Lower lobe of right lung (tissue), 2 donors: Measurements from ENCODE around the gene MPV17L. TPM values are rescaled to one million over a fixed set of nuclear protein-coding genes. Genes with fewer than 3 reads are reported as not detected.
"Not testable (repeated sequence)": the region's sequence is repeated elsewhere in the genome, so short reads cannot be mapped to it uniquely, and the experiment has no call there.

Experiments
- ATAC-seq, 2 donors: fragments of 200-7000 bp; cut with Tn5 transposase; one replicate each; pipeline ENCODE4 v1.9.1; 2020 to 2022; ENCODE audit warnings: mild to moderate bottlenecking in 2 of 2, moderate library complexity in 2 of 2
- DNase-seq: peaks from one replicate; pipeline ENCODE4 v3.0.0-alpha.2; 2020
- H3K27ac ChIP-seq: fragments of 200-600 bp; one replicate; pipeline ENCODE4 v1.8.0; 2022
- H3K27me3 ChIP-seq: fragments of 200-600 bp; one replicate; pipeline ENCODE4 v1.8.0; 2022; ENCODE audit warnings: low read depth
- H3K36me3 ChIP-seq: fragments of 200-600 bp; one replicate; pipeline ENCODE4 v1.8.0; 2022; ENCODE audit warnings: mild to moderate bottlenecking
- H3K4me1 ChIP-seq: fragments of 200-600 bp; one replicate; pipeline ENCODE4 v1.8.0; 2022
- H3K4me3 ChIP-seq: fragments of 200-600 bp; one replicate; pipeline ENCODE4 v1.8.0; 2022; ENCODE audit warnings: mild to moderate bottlenecking
- H3K9me3 ChIP-seq: fragments of 200-600 bp; one replicate; pipeline ENCODE4 v1.8.0; 2022
- intact Hi-C: fragments of 100-400 bp; cut with DNase I; formaldehyde crosslinking; loops from one replicate; pipeline ENCODE4 v1.11.0; 2022
- total RNA-seq: library from RNA; stranded (reverse); fragmentation: NEBNext Ultra II Directional; extraction: Animal tissue kit (Norgen Biotek cat#: 25700); gene quantifications from one replicate; pipeline ENCODE4 v1.2.1, GENCODE V29; 2021
- TF ChIP-seq, protein P1 (sequence below): fragments of 200-600 bp; IDR thresholded peaks from one replicate; pipeline ENCODE4 v1.8.0; 2022; ENCODE audit warnings: antibody characterized with exemption, mild to moderate bottlenecking
- donor health status: DM: no; HTN: yes; CAD: no; lungs with severe emphysema.

The MPV17L gene
- total RNA-seq, 1 donor from 2014 or later, result 1.4 TPM

DNA sequence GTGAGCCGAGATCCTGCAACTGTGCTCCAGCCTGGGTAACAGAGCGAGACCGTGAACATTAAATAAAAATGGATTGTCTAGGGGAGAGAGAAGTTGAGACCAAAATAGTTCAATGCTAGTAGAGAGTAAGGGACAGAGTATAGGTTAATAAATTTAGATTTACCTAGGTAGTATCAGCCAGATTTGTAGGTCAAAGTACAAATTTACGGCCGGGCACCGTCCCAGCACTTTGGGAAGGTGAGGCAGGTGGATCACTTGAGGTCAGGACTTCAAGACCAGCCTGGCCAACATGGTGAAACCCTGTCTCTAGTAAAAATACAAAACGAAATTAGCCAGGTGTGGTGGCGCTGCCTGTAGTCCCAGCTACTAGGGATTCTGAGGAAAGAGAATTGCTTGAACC is 26.7 kb downstream of the MPV17L start:
- no peaks in the 10 kb centered on the region for H3K36me3 ChIP-seq
- no peaks in the 10 kb centered on the region for H3K9me3 ChIP-seq
- intact Hi-C loops, result no loop called here
- ATAC-seq (no peak), DNase-seq (no peak)
- H3K27me3 ChIP-seq, result no peaks in the 10 kb centered on the region
- H3K27ac ChIP-seq, result no peak overlapping the region
- no peak overlapping the region for H3K4me3 ChIP-seq
- H3K4me1 ChIP-seq, result no peaks in the 10 kb centered on the region
- TF ChIP-seq, protein P1, sequence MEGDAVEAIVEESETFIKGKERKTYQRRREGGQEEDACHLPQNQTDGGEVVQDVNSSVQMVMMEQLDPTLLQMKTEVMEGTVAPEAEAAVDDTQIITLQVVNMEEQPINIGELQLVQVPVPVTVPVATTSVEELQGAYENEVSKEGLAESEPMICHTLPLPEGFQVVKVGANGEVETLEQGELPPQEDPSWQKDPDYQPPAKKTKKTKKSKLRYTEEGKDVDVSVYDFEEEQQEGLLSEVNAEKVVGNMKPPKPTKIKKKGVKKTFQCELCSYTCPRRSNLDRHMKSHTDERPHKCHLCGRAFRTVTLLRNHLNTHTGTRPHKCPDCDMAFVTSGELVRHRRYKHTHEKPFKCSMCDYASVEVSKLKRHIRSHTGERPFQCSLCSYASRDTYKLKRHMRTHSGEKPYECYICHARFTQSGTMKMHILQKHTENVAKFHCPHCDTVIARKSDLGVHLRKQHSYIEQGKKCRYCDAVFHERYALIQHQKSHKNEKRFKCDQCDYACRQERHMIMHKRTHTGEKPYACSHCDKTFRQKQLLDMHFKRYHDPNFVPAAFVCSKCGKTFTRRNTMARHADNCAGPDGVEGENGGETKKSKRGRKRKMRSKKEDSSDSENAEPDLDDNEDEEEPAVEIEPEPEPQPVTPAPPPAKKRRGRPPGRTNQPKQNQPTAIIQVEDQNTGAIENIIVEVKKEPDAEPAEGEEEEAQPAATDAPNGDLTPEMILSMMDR, result no peak

DNA sequence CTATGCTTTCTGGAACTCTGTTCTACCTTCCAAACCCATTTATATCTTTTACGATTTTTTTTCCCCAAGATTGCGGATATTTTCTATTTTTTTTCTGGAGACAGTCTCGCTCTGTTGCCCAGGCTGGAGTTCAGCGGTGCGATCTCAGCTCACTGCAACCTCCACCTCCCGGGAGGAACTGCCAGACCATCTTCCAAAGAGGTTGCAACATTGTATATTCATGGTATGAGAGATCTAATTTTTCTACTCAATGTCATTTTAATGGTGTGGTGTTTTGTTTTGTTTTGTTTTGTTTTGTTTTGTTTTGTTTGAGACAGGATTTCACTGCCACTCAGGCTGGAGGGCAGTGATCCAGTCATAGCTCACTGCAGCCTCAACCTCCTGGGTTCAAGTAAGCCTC is 30.3 kb downstream of the MPV17L start:
- no peak for ATAC-seq
- TF ChIP-seq, protein P1, result no peak
- Histone ChIP-seq H3K27ac (no peak overlapping the region), H3K4me1 (peaks cover 7% of the 10 kb centered on the region), H3K36me3 (no peaks in the 10 kb centered on the region), H3K4me3 (no peak overlapping the region), H3K27me3 (no peaks in the 10 kb centered on the region), H3K9me3 (no peaks in the 10 kb centered on the region)
- intact Hi-C loops, result no loop called here
- DNase-seq, result no peak

DNA sequence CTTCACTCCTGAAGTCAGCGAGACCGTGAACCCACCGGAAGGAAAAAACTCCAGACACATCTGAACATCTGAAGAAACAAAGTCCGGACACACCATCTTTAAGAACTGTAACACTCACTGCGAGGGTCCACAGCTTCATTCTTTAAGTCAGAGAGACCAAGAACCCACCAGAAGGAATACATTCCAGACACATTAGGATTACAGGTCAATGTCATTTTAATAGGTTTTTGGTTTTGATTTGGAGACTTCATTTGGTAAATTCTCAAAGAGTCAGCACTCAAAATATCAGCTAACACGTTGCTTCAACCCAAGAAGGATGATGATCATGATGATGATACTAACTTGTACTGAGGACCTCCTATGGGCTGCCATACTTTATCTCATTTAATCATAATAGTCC is 31.2 kb downstream of the MPV17L start:
- intact Hi-C loops, result no loop called here
- Histone ChIP-seq H3K9me3 (no peaks in the 10 kb centered on the region), H3K27me3 (no peaks in the 10 kb centered on the region), H3K4me1 (peaks cover 7% of the 10 kb centered on the region), H3K27ac (no peak overlapping the region), H3K4me3 (no peak overlapping the region), H3K36me3 (no peaks in the 10 kb centered on the region)
- DNase-seq (no peak), ATAC-seq (no peak)
- TF ChIP-seq, protein P1, result no peak

DNA sequence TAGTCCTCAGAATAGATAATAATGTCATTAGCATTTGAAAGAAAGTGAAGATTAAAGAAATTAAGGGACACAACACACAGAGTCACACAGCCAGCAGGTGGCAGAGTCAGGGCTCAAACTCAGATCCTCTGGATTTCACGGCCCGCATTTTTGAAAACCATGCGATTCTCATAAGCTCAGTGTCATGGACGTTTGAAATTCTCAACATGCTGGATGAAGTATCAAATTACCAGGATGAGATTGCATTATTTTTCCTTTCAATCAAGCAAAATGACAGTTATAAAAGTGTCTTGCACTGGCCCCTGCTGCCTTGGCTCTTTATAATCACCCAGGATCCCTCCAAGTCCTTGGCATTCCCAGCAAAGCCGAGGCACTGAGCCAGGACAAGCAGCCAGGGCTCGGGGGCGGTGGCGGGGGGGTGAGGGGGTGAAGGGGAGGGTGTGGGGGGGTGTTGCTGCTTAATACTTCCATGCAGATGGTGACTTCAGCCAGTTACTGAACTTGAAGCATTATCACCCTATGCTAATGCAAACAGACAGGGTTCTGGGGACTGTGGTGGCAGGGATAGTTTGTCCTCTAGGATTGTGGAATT is 32.2 kb downstream of the MPV17L start:
- TF ChIP-seq, protein P1, result peak; percentile 70
- Histone ChIP-seq H3K4me3 (no peak overlapping the region), H3K27ac (no peak overlapping the region), H3K9me3 (no peaks in the 10 kb centered on the region), H3K36me3 (no peaks in the 10 kb centered on the region), H3K4me1 (peaks cover 7% of the 10 kb centered on the region), H3K27me3 (no peaks in the 10 kb centered on the region)
- DNase-seq, result peak; percentile 59
- intact Hi-C loops, result no loop called here
- peak; percentile 76 for ATAC-seq

DNA sequence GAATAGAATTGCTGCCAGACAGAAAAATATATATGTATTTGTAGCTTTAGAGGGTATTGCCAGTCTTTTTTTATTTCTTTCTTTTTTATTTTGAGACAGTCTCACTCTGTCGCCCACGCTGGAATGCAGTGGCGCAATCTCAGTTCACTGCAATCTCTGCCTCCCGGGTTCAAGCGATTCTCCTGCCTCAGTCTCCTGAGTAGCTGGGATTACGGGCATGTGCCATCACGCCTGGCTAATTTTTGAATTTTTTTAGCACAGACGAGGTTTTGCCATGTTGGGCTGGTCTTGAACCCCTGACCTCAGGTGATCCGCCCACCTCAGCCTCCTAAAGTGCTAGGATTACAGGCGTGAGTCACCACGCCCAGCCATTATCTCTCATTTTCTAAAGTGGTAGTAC is 35.3 kb downstream of the MPV17L start:
- intact Hi-C loops, H3K27ac ChIP-seq, H3K9me3 ChIP-seq, H3K36me3 ChIP-seq, DNase-seq, ATAC-seq, H3K4me1 ChIP-seq, H3K4me3 ChIP-seq: not testable (repeated sequence)
- peaks cover 12% of the 10 kb centered on the region for H3K27me3 ChIP-seq

DNA sequence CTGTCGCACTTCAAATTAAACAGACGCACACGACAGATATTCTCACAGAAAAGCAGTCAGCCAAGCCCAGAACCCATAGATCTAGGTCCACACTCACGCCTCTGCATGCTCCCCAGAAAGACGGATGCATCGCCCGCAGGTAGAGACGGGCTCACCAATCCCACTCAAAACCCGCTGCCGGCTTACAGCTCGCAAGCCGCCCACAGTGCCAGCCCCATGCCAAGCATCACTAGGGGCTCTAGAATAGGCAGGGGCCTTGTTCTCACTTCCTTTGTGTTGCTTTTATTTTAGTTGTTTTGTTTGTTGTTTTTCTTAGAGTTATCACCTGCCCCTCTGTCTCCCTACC is 38.5 kb downstream of the MPV17L start:
- H3K36me3 ChIP-seq, result no peaks in the 10 kb centered on the region
- no peaks in the 10 kb centered on the region for H3K4me1 ChIP-seq
- no peaks in the 10 kb centered on the region for H3K9me3 ChIP-seq
- peaks cover 12% of the 10 kb centered on the region for H3K27me3 ChIP-seq
- TF ChIP-seq, protein P1, result no peak
- no peak for DNase-seq
- no peak overlapping the region for H3K27ac ChIP-seq
- H3K4me3 ChIP-seq, result peak overlapping the region; percentile 69
- intact Hi-C loops, result no loop called here
- ATAC-seq, result peak in 1 of 2 donors; percentile 16
